ENCODE measurements around the gene STK38L. TPM values are rescaled to one million over a fixed set of nuclear protein-coding genes. Genes with fewer than 3 reads are reported as not detected.
"Not testable (repeated sequence)": the region's sequence is repeated elsewhere in the genome, so short reads cannot be mapped to it uniquely, and the experiment has no call there.

STK38L gene
- total and polyA plus RNA-seq, 7 donors, result 3.7 to 21.2 (median 16.3) TPM

GRCh38 chr12:27220988-27221345, 23.1 kb upstream of the STK38L start:
- no peak overlapping the region for H3K4me3 ChIP-seq
- intact Hi-C loops (cut with DNase I), result no loop called here
- ATAC-seq (no peak), DNase-seq (no peak)
- H3K4me1 ChIP-seq, result no peaks in the 10 kb centered on the region
- WGBS, 3 donors, result 79 to 92% (median 83%) methylated on average over 4 of the region's 4 CpGs
- H3K27me3 ChIP-seq (ENCODE audit: insufficient read depth in 3 of 3, low read length in 2 of 3), result no peaks in the 10 kb centered on the region
- TF ChIP-seq, protein P1, sequence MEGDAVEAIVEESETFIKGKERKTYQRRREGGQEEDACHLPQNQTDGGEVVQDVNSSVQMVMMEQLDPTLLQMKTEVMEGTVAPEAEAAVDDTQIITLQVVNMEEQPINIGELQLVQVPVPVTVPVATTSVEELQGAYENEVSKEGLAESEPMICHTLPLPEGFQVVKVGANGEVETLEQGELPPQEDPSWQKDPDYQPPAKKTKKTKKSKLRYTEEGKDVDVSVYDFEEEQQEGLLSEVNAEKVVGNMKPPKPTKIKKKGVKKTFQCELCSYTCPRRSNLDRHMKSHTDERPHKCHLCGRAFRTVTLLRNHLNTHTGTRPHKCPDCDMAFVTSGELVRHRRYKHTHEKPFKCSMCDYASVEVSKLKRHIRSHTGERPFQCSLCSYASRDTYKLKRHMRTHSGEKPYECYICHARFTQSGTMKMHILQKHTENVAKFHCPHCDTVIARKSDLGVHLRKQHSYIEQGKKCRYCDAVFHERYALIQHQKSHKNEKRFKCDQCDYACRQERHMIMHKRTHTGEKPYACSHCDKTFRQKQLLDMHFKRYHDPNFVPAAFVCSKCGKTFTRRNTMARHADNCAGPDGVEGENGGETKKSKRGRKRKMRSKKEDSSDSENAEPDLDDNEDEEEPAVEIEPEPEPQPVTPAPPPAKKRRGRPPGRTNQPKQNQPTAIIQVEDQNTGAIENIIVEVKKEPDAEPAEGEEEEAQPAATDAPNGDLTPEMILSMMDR (IDR thresholded peaks at IDR 0.05), result no peak
- H3K9me3 ChIP-seq, result no peaks in the 10 kb centered on the region
- no peaks in the 10 kb centered on the region for H3K36me3 ChIP-seq (ENCODE audit: insufficient read depth in 1 of 2, low read depth in 1 of 2)
- no peak overlapping the region for H3K27ac ChIP-seq

GRCh38 chr12:27221625-27222387, 22.3 kb upstream of the STK38L start:
- 81 to 91% (median 89%) methylated on average over 7 of the region's 7 CpGs for WGBS, 3 donors
- no peak for ATAC-seq
- Histone ChIP-seq H3K9me3 (no peaks in the 10 kb centered on the region), H3K36me3 (ENCODE audit: insufficient read depth in 1 of 2, low read depth in 1 of 2) (no peaks in the 10 kb centered on the region), H3K4me3 (no peak overlapping the region), H3K27ac (no peak overlapping the region), H3K27me3 (ENCODE audit: insufficient read depth in 3 of 3, low read length in 2 of 3) (no peaks in the 10 kb centered on the region), H3K4me1 (no peaks in the 10 kb centered on the region)
- intact Hi-C loops (cut with DNase I), result no loop called here
- TF ChIP-seq, protein P1 (IDR thresholded peaks at IDR 0.05), result no peak
- DNase-seq, result no peak

DNA sequence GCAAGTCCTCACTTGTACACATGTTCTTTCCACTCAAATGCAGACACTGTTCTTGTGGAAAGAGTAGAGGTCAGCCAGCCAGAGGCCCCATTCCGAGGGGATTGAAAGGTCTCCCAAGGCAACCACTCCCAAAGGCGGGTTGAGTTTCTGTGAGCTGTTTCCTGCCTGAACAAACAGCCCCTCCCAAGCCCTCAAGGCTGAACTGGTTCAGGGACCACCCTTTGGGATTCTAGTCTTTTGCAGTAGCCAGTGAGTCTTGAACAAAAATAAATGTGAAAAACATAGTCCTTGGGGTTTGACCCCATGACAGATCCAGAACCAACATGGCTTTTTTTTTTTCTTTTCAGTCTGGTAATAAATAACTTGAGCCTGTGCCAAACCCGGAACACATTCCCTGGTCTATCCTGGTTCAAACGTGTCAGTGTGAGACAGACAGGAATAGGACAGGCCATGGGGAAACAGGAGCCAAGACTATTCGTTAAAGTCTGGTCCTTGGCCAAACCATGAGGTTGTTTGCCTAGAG, 17.6 kb upstream of the STK38L start:
- Histone ChIP-seq H3K9me3 (no peaks in the 10 kb centered on the region), H3K27ac (peak overlapping the region; percentile 2), H3K36me3 (ENCODE audit: insufficient read depth in 1 of 2, low read depth in 1 of 2) (no peaks in the 10 kb centered on the region), H3K27me3 (ENCODE audit: insufficient read depth in 3 of 3, low read length in 2 of 3) (no peaks in the 10 kb centered on the region), H3K4me3 (no peak overlapping the region), H3K4me1 (no peaks in the 10 kb centered on the region)
- WGBS, 3 donors, result 20 to 31% (median 22%) methylated on average over 5 of the region's 5 CpGs
- DNase-seq (no peak), ATAC-seq (no peak)
- TF ChIP-seq, protein P1 (IDR thresholded peaks at IDR 0.05), result no peak
- intact Hi-C loops (cut with DNase I), result no loop called here

DNA sequence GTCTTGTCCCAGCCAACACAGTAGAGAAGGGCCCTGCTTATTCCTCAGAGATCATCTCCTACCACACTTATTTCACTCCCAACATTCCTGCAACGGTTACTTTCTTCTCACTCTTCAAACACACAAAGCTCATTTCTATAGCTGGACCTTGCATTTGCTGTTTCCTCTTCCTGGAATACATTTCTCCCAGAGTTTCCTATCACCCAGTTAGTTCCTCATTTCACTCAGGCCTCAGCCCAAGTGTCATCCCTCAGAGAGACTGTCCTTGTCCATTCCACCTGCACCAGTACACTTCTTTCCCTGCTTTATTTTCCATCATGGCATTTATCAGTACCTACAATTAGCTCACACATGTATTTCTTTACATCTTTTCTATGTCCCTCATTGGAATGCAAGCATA, 14.7 kb upstream of the STK38L start:
- Histone ChIP-seq H3K27me3 (ENCODE audit: insufficient read depth in 3 of 3, low read length in 2 of 3) (no peaks in the 10 kb centered on the region), H3K9me3 (no peaks in the 10 kb centered on the region), H3K4me1 (no peaks in the 10 kb centered on the region), H3K36me3 (ENCODE audit: insufficient read depth in 1 of 2, low read depth in 1 of 2) (no peaks in the 10 kb centered on the region), H3K4me3 (no peak overlapping the region), H3K27ac (no peak overlapping the region)
- intact Hi-C loops (cut with DNase I), result no loop called here
- DNase-seq (no peak), ATAC-seq (no peak)
- TF ChIP-seq, protein P1 (IDR thresholded peaks at IDR 0.05), result no peak
- 50 to 70% (median 54%) methylated on average over 1 of the region's 1 CpG for WGBS, 3 donors

DNA sequence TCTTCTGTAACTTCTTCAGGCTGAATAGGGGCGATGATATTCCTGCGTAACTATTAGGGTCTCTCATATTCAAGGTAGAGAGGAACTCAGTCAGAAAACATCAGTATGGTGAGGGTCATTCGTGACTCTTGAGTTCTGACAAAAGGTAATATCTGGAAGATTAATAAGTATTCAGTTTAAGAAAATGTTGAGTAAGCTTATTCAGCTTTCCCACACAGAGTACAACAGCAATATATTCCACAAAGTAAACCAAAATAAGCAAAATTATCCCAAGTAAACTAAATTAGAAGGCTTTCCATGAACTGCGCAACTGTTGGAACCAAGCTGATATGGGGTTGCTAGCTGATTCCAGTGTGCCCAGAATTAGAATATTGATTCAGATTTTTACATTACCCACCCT, 12.7 kb upstream of the STK38L start:
- H3K27me3 ChIP-seq (ENCODE audit: insufficient read depth in 3 of 3, low read length in 2 of 3); DNase-seq; H3K36me3 ChIP-seq (ENCODE audit: insufficient read depth in 1 of 2, low read depth in 1 of 2); H3K9me3 ChIP-seq; H3K27ac ChIP-seq; H3K4me1 ChIP-seq; intact Hi-C loops (cut with DNase I); ATAC-seq; H3K4me3 ChIP-seq: not testable (repeated sequence)
- WGBS, 3 donors, result 63 to 85% (median 68%) methylated on average over 4 of the region's 4 CpGs
